HG02870 (cell line): Measurements from ENCODE around the gene RENBP.
"Not testable (repeated sequence)": the region's sequence is repeated elsewhere in the genome, so short reads cannot be mapped to it uniquely, and the experiment has no call there.

ENCODE experiments used
- ATAC-seq: cut with Tn5 transposase; IDR thresholded peaks from one replicate; pipeline ENCODE4 v1.9.1; 2021; ENCODE audit warnings: mild to moderate bottlenecking, moderate library complexity; ENCODE audit not compliant: unreplicated experiment

RENBP gene

DNA sequence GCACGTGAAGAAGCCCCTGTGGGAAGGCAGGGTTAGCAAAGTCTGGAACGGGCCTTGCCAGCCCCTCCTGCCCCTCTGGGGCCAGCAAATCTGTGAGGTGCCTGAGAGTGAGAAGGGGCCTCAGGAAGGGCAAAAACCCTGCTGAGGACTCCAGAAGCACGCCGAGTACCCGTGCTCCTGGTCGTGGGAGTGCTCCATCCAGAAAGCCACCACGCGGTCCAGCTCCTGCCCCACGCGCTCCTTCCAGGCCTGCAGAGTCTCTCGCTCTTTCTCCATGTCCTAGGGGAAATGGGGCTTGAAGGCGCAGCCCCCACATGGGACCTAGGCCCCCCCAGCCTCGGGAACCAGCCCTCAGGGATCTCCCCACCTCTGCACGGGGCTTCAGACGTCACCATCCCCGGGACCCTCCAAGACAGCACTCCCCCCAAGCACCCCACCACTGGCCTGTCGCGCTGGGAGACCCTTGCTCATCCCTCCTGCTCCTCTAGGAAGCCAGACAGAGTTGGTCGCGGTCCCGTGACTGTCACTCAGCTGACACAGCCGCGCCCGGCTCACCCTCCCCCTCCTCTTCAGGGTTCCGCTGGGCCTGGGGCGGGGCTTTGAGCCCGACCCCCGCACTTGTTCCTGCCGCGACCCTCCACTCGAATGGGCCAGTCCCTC, at the start of gene RENBP:
TSS of gene RENBP (minus strand) at position 504 of the 660 bp plus-strand sequence. CDS start at position 471, 33 bp downstream.
- ATAC-seq = no peak

DNA sequence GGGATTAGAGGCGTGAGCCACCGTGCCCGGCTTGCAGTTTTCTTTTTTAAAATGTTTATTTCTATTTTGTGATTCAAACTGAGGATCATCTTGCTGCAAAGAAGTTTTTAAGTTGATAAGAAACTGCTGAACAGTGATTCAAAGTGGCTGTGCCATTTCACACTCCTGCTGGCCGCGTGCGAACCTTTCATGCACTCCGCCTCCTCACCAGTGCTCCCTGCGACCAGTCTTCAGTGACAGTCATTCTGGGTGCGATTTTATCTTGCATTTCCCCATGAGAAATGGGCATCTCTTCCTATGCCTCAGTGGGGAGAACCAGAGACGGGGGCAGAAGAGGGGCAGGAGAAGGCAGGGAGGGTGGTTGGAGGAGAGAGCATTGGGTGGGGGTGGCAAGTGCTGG, 49.5 kb upstream of the RENBP start:
- ATAC-seq = no peak

DNA sequence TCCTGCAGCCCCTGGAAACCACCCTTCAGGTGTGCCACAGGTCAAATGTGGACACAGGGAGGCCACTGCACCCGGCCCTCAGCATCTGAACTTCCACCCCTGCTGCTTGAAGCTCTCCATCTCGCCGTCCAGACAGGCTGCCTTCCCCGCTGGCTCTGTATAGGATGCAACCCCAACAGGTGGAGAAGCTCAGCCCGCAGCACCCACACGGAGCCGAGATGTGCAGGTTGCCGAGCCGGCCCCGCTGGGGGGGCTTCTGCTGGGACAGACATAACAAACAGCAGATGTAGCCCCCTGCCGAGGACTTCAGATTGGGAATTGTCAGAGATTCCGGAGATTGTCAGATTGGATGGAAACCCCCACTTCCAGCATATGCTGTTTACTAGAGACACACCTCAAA, 48.6 kb upstream of the RENBP start:
- ATAC-seq = no peak

DNA sequence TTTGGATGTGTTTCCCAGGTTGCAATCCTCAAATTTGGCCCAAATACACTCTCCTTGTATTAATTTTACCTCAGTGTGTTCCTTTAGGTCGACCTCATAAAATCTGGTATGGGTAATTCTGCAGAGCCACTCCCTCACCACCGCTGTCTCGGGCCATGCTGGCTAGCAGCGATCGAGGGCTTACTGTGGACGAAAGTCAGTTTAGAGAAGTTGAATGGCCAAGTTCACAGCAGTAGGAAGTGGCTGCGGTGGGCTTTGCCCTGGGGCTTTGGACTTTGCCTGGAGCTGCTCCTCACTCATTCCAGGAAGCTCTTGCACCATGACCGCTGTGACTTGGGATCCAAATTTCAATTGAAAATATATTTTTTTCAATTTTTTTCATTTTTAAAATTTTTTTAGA, 47.7 kb upstream of the RENBP start:
- no peak for ATAC-seq

DNA sequence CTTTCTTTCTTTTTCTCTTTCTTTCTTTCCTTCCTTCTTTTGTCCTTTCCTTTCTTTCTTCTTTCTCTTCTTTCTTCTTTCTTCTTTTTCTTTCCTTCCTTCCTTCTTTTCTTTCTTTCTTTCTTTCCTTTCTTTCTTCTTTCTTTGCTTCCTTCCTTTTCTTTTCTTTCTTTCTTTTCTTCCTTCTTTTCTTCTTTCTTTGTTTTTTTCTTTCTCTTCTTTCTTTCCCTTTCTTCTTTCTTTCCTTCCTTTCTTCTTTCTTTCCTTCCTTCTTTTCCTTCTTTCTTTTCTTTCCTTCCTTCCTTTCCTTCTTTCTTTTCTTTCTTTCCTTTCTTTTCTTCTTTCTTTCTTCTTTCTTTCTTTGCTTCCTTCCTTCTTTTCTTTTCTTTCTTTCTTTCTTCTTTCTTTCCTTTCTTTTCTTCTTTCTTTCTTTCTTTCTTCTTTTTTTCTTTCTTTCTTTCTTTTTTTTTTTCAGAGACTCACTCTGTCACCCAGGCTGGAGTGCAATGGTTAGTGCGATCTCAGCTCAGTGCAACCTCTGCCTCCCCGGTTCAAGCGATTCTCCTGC, 46.7 kb upstream of the RENBP start:
- no peak for ATAC-seq

DNA sequence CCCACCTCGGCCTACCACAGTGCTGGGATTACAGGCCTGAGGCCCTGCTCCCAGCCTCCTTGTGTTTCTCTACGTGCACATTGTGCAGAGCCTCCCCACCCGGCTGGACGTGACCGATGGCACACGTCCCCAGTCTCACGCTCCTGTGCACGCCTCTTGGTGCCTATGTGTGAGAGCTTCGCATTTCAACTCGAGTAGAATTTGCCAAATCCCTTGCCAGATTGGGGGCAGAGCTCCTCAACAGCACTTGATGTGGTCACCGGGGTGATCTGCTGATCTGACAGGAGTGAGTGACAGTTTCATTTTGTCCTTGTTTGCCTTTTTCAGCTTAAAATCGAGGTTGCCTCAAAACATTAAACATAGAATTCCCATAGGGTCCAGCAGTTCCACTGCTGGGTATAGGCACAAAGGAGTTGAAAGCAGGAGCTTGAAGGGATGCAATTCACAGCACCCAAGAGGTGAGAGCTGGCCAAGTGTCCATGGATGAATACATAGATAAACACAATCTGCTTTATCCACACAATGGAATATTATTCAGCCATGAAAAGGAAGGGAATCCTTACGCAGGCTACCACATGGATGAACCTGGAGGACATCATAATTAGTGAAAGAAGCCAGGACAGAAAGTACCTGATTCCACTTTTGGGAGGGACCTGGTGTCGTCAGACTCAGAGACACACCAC, 45.7 kb upstream of the RENBP start:
- no peak for ATAC-seq

DNA sequence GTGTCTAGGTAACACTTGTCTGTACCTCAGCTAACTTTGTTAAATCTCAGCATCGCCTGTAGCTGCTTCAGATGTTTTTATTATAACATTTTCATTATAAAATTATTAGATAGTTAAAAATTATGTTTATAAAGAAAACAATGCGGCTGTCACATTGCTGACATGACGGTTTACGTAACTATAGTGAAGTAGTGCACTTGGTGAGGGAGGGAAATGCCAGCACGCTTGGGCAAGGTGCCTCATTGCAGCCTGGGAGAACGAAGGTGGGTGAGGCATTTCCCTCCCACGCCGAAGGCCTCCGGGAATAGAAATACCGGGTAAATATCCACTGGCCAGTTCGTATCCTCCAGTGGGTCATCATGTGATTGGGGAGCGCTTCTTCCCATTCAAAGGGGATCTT, 44.0 kb upstream of the RENBP start:
- ATAC-seq = no peak

DNA sequence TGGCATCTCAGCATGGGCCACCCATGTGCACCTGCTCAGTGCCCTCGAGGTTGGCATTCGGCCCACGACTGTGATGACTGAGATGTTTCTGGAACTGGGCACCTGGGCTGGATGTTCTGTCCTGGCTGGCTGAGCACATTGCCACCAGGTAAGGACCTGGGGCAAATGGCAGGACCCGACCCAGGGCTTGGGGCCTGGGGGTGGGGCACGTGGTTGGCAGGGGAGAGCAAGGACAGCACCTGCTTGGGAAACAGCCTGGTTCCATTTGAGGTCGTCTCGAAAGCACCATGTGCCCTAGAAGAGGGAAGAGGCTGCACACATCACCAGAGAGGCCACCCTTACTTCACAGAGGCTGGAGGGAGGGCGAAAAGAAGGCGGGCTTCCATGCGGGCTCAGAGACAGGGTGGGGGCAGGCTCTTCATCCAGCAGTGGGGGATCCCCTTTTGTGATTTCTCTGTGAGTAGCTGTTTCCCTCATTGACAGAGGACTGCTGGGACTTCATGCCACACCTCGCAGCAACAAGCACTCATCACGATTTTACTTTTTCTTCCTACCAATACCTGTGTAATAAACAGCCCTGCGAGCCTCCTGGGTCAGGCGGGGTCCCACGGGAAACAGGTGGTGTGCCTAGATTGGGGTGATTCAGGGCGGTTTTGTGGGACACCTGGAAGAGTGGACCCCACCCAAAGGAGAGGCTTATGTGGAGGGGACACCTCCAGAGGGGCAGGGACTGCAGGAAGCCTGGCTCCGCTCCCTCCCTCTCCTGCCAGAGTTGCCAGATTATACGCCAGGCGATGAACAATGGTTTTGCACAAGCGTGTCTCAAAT, 40.1 kb upstream of the RENBP start:
- ATAC-seq = no peak

DNA sequence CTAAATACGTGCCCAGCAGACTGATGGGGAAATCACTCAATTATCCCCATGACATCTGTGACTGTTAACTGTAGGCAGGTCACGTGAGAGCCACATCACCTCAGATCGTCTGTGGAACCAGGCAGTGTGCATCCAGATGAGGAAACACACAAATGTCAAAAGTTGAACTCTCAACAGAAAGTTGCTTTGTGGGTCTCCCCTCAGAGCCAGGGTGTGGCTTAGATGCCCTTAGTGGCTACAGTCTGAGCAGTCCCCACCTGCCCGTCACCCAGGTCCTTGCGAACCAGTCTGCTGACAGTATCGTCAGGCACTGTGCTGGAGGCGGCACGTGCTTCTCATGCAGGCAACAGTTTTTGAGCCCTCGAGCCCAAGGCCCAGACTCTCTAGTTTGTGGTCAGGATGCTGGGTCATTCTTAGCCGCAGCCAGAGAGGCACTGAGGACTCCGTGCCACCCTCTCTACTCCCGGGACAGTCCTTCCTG, 38.9 kb upstream of the RENBP start:
- no peak for ATAC-seq

DNA sequence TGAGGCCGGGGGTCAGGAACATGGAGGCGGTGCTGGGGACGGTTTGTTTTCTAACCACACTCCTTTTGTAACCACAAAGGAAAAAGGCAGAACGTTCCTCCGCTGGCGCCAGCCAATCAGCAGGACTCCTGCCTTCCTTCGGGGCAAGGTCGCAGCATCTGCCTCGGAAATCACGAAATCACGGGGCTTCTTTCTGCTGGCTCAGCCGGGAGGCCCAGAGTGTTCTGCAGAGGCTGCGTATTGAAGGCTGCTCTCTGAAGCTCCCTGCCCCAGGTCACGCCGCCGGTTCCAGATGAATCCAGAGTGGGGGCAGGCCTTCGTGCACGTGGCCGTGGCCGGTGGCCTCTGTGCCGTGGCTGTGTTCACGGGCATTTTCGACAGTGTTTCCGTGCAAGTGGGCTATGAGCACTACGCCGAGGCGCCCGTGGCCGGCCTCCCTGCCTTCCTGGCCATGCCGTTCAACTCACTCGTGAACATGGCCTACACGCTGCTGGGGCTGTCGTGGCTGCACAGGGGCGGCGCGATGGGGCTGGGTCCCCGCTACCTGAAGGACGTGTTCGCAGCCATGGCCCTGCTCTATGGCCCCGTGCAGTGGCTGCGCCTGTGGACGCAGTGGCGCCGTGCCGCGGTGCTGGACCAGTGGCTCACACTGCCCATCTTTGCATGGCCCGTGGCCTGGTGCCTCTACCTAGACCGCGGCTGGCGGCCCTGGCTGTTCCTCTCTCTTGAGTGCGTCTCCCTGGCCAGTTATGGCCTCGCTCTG, 37.5 kb upstream of the RENBP start:
- no peak for ATAC-seq

DNA sequence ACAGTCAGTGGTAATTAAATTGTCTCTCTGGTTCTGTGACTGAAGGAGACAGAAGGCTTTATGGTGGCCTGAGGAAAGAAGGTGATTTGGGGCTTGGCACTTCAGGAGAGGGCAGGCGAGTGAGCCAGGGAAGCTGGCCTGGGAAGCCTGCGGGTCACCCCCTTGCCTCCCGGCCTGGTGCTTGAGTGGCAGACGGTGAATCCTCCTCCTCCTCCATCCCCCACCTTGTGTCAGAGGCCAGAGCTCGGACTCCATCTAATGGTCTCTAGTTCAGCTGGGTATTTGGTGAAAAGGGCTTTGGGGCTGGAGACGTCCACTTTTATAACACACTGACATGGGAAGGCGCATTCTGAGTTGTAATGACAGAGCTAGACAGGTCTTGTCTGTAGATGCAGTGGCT, 36.8 kb upstream of the RENBP start:
- ATAC-seq = no peak

DNA sequence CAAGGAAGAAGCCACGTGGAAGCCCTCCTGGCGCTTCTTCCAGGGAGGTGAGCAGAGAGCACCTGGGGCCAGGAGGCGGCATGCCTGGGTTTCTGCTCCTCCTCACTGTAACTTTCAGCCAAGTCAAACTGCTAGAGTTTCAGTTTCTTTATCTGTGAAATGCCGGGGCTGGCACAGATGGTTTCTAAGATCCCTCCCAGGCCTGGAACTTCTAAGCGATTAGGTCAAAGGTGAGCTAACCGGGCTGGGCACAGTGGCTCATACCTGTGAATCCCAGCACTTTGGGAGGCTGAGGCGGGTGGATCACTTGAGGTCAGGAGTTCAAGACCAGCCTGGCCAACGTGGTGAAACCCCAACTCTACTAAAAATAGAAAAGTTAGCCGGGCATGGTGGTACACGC, 36.0 kb upstream of the RENBP start:
- not testable (repeated sequence) for ATAC-seq

DNA sequence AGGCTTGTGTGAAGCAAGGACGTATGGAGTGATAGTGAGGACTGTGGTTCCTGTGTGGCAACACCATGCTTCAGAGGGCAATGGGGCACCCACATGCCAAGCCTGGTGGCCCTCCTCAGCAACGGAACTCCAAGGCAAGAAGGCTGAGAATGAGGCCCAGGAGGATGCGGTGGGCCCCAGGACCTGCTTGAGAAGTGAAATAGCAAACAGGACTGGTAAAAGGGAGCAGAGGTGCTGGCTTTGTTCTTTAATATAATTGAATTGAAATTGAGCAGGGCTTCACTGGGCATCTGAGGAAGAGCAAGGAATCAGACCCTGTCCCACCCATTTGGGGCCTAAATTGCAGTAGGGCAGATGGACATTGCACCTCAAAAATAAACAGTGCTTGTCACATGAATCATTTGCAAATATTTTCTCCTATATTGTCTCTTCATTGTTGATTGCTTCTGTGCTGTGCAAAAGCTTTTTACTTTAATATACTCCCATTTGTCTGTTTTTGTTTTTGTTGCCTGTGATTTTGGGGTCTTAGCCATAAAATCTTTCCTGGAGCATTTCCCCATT, 30.4 kb upstream of the RENBP start:
- no peak for ATAC-seq

DNA sequence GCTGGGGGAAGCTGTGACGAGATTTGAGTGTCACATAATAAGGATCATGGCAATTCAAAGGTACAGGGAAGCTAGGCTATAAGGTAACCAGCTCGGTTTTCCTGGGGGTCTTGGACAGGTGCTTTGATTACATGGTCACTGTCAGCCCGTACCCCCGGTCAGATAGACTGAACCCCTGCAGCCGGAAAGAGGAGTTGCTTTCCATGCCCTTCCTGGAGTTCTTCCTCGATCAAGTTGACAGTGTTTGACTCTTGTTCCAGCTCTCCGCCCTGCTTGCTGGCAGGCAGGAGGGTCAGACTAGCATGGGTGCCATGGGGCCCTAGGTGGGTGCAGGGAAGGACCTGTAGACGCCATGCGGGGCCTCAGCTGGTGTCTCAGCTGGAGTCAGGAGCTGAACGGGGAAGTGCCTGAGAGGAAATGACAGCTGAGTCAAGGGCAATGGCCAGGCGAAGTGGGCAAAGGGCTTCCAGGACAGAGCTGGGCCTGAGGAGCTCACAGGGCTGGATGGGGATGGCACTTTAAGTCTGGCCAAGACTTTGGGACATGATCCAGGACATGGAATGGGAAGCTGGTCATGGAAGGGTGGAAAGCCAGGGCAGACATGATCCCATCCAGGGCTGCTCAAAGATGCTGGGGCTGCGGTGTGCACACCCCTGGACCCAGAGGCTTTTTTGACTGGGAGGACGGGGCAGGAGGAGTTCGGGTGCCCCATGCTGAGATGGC, 29.7 kb upstream of the RENBP start:
- no peak for ATAC-seq

DNA sequence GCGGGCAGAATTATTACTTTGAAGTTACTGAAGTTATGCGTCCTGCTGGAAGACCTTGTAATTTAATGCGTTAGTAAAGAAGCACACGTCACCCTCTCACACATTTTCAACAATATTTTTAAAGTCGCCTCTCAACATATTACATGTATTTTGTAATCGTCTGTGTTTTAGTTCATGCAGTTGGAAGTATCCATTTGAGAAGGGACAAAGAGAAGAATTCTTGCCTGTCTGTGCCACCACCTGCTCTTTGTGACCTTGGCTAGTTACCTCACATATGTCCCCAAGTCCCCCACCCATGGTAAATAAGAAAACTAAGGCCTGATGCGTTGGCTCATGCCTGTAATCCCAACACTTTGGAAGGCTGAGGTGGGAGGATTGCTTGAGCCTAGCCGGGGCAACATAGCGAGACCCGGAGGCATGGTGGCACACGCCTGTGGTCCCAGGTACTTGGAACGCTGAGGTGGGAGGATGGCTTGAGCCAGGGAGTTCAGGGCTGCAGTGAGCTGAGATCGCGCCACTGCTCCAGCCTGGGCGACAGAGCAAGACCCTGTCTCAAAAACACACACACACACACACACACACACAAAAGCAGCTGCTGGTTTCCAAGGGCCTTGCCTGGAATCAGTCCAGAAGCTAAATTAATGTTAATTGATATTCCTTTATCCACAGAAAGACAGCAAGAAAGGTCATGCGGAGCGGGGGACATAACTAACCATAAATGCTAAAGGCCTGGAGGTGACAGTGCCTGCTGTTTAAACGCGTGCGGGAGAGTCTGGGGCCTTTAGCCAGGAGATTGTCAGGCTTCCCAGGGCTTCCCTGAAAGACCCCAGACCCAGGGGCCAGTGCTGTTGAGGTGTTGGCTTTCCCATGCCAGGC, 28.9 kb upstream of the RENBP start:
- ATAC-seq = no peak

DNA sequence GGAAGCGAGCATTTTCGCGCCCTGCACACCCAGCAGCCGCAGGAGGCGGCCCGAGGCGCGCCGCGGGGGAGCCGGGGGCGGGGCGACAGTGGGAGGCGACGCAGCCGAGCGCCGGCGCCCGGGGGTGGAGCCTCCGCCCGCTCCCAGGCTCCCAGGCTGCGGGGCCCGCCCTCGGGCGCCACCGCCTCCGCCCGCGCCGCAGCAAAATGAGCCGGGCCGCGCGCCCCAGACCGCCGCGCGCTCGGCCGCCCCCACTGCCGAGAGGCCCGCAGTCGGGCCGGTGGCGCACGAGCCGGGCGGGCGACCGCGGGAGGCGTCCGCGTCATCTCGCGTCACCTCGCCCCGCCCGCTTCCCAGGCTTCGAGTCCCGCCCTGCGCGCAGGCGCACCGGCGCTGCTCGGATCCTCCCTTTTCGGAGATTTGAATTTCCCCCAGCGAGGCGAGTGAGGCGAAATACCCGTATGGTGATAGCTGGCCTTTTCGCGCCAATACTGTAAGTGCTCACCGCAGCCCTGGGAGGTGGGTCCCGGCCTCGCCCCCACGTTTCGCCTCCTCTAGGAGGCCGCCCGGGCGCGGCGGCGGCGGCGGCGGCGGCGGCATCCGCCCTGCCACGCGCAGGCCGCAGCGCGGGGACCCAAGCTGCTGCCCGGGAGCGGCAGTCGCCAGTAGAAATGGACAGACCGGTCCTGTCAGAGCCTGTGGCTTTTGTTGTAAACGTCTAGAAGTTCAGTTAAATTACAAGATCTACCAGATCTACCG, 28.1 kb upstream of the RENBP start, which contains the start of gene TMEM187:
TSS of gene TMEM187 (plus strand) at position 387 of the 759 bp plus-strand sequence. CDS start 9,309 bp downstream, outside the sequence.
- ATAC-seq = peak; percentile 51

DNA sequence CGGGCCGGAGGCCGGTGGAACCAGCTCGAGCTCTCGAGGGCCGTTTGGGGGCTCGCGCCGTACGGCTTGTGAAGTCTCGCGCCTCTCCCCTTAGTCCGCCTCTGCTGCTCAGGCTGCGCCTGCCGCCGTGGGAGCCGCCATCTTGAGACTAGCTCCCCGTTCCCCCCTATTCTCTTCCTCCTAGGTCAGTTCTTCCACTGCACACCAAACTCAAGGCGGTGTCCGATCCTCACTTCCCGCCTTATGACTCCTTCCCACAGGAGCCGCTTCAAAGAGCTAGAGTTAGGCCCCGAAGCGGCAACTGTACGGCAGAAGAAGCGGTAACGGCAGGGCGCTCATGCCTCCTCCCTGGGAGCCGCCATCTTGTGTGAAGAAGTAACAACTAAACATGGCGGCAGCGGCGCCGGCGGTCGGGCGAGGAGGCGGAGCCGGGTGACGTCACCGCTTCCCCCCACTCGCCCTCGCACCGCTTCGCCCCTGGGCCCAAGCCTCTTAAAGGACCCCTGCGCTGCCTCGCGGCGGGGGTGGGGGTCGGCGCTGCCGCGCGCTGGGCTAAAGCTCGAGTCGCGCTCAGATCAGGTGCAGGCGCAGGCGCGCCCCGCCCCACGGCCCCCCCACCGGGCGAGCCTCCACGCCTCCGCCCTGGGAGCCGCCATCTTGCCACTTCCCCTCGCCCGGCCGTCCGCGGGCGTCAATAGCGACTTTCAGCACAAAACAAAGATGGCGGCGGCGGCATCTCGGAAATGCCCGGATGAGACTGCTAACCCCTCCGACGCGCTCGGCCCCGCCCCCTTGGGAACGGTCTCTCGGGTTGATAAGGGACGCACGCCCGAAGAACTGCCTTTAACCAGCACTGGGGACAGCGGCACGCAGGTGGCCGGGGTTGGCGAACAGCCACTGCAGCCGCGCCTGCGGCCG, 27.3 kb upstream of the RENBP start, which contains the start of gene HCFC1:
TSS of gene HCFC1 (minus strand) at position 369 of the 918 bp plus-strand sequence. CDS start 978 bp downstream, outside the sequence.
- peak; percentile 43 for ATAC-seq
